ENCODE measurements around the gene ALG1.

ALG1 gene

DNA sequence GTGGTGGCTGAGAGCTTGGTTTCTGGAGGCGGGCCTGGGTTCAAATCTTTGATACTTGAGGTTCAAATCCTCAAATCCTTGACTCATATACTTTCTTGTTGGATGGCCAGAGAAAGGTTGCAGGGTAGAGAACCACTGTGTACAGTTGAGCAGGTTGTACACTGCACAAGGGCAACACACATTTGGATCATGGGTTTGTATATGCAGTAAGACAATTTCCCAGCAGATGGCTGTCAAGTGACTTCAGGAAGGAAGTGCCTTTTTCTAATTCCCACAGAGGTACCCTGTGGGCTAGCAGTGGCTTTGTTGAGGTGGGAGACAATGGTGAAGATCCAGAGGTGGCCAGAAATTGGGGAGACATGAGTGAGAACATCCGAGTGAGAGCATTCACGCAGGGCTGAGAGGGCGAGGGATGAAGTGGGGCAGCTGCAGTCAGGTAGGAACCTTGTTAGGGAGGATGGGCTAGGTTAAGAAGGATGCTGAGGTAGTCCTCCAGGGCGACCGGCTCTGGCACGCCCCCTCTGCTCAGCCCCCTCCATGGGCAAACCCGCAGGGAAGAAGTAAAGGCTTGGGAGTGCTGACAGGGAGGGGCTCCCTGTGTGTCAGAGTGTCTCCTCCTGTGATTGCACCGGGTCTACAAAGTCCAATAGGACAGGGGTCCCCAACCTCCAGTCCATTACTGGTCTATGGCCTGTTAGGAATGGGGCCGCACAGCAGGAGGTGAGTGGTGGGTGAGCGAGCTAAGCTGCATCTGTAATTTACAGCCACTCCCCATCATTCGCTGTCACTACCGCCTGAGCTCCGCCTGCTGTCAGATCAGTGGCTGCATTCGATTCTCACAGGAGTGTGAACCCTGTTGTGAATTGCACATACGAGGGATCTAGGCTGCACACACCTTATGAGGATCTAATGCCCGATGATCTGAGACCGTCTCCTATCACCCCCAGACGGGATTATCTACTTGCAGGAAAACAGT, 8.6 kb upstream of the ALG1 start:
- no peak overlapping the region for H3K27ac ChIP-seq
- TF ChIP-seq, protein P1, sequence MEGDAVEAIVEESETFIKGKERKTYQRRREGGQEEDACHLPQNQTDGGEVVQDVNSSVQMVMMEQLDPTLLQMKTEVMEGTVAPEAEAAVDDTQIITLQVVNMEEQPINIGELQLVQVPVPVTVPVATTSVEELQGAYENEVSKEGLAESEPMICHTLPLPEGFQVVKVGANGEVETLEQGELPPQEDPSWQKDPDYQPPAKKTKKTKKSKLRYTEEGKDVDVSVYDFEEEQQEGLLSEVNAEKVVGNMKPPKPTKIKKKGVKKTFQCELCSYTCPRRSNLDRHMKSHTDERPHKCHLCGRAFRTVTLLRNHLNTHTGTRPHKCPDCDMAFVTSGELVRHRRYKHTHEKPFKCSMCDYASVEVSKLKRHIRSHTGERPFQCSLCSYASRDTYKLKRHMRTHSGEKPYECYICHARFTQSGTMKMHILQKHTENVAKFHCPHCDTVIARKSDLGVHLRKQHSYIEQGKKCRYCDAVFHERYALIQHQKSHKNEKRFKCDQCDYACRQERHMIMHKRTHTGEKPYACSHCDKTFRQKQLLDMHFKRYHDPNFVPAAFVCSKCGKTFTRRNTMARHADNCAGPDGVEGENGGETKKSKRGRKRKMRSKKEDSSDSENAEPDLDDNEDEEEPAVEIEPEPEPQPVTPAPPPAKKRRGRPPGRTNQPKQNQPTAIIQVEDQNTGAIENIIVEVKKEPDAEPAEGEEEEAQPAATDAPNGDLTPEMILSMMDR (conservative IDR thresholded peaks at IDR 0.05): no peak; the same call in 1 of the 2 replicates
- no peak for TF ChIP-seq ZFX (IDR thresholded peaks at IDR 0.05)

DNA sequence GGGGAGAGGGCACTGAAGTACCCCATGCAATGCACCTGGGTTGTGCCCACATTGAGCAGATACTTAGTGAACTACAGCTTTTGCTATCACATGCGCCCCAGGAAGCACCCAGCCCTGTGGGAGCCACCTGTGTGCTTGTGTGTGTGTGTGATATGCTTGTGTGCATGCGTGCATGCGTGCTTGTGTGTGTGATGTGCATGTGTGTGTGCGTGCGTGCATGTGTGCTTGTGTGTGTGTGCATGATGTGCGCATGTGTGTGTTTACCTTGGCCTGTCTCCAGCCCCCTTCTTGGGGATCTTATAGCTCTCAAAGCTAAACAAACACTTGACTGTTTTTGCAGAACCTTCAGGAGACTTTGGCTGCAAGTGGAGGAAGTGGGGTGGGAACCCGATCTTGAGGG, 6.7 kb upstream of the ALG1 start:
- no peak for TF ChIP-seq ZFX (IDR thresholded peaks at IDR 0.05)
- TF ChIP-seq, protein P1 (conservative IDR thresholded peaks at IDR 0.05): no peak
- H3K27ac ChIP-seq: no peak overlapping the region

DNA sequence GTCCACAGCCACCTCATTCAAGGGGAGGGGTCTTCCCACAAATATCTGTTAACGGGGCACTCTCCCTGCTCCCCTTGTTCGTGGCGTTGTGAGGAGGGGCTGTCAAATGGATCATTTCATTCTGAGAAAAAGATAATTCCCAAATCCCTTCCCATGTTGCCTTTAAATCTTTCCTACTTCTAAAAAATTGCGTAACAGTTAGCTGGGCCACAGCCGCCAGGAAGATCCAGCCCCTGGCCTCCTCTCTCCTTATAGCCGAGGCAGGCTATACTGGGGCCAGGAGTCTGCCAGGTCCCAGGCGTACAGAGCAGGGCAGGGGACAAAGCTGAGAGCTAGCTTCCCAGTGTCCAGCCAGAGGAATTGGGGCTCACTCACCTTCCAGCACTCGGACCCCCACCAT, 6.3 kb upstream of the ALG1 start:
- no peak overlapping the region for H3K27ac ChIP-seq
- TF ChIP-seq ZFX (IDR thresholded peaks at IDR 0.05): no peak
- TF ChIP-seq, protein P1 (conservative IDR thresholded peaks at IDR 0.05): no peak

DNA sequence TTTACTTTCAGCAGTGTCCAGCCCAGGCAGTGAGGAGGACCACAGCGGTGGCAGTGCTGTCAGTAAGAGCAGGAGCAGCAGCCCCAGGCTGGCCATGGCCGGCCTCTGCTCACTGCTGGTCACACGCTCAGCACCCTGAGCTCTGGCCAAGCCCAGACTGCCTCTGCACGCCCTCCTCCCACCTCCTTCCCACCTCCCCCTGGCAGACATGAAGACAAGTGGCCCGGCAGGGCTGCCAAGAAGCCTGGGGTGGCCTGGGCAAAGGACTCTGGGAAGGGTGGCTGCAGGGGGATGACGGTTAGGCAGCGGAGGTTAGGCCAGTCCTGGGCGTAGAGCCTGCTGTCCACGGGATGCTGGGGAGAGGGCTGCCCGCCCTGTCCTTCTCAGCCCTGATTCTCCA, 5.8 kb upstream of the ALG1 start, which contains the start of gene C16orf89:
C16orf89 (minus strand) TSS at position 144 of the 400 bp plus-strand sequence; CDS start at position 96, 48 bp downstream.
- TF ChIP-seq, protein P1 (conservative IDR thresholded peaks at IDR 0.05): no peak
- no peak for TF ChIP-seq ZFX (IDR thresholded peaks at IDR 0.05)
- H3K27ac ChIP-seq: no peak within 1 kb of the TSS

DNA sequence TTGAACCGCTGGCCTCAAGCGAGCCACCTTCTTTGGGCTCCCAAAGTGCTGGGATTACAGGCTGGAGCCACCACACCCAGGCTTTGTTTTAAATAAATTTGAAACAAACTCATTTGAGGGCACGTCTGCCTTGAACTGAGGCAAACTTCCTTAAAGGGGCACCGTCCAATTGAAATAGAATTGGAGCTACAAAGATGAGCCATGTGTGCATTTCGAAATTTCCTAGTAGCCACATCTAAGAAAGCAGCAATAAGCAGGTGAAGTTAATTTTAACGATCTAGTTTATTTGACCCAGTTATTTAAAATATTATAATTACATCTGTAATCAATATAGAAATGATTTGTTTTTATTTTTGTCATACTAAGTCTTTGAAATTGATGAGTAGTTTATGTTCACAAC, 5.1 kb upstream of the ALG1 start:
- TF ChIP-seq ZFX (IDR thresholded peaks at IDR 0.05): no peak
- TF ChIP-seq, protein P1 (conservative IDR thresholded peaks at IDR 0.05): no peak
- H3K27ac ChIP-seq: no peak overlapping the region

DNA sequence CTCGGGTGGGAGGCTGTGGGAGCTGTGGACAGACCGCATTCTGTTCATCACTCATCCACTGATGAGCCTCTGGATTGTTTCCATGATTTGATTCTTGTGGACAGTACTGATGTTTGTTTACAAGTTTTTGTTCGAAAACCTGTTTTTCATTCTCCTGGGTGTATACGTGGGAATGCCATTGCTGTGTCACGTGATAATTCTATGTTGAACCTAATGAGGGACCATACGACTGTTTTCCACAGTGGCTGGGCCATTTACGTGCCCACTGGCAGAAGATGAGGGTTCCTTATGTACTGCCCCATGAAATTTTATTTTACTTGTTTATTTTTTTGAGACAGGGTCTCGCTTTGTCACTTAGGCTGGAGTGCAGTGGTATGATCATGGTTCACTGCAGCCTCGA, 2.6 kb upstream of the ALG1 start:
- TF ChIP-seq ZFX (IDR thresholded peaks at IDR 0.05): no peak
- TF ChIP-seq, protein P1 (conservative IDR thresholded peaks at IDR 0.05): no peak
- H3K27ac ChIP-seq: no peak overlapping the region

DNA sequence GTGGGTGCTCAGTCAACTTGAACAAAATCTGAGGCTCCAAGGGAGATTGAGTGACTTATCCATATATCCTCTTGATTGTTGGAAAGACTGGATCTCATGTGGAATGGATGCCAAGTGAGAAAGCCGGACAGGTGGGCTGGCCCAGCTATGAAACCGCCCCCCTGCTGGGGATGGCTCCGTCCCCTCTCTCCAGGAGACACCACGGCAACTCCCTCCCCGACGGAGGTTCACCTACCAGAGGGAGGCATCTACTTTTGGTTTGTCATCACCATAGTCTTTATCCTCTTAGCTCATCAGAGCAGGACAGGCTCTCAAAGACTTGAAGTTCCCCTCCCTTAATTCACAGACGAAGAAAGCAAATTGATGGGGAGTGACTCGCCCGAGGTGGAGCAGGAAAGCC, 1.8 kb upstream of the ALG1 start:
- H3K27ac ChIP-seq: no peak overlapping the region
- TF ChIP-seq, protein P1 (conservative IDR thresholded peaks at IDR 0.05): no peak
- TF ChIP-seq ZFX (IDR thresholded peaks at IDR 0.05): no peak
